Measurements from ENCODE around the gene MAPKBP1. TPM values are rescaled to one million over a fixed set of nuclear protein-coding genes. Genes with fewer than 3 reads are reported as not detected.

MAPKBP1 gene
- total RNA-seq, 4 donors from 2014 or later = 35.3 to 64.4 (median 47.7) TPM

- intact Hi-C loops (cut with DNase I; ENCODE audit: low total_unique reads) = no loop called here
- H3K4me3 ChIP-seq (ENCODE audit: low read depth, poor library complexity, severe bottlenecking) = no peak overlapping the region
- no peak for TF ChIP-seq CTCF (IDR thresholded peaks at IDR 0.05)
- 64 to 69% methylated on average over 15 of the region's 15 CpGs for WGBS, 2 donors
- no peak for DNase-seq (ENCODE audit: low spot score in 2 of 2)
These were observed 86.0 kb downstream of the MAPKBP1 start for GRCh38 chr15:41860049-41860828.

- WGBS, 2 donors = 91 to 95% methylated on average over 18 of the region's 18 CpGs
- intact Hi-C loops (cut with DNase I; ENCODE audit: low total_unique reads) = no loop called here
These were observed 87.6 kb downstream of the MAPKBP1 start for GRCh38 chr15:41861736-41862356.

GRCh38 chr15:41862515-41863116 is 88.3 kb downstream of the MAPKBP1 start:
- WGBS, 2 donors = 77 to 89% methylated on average over 19 of the region's 19 CpGs
- no peak overlapping the region for H3K4me3 ChIP-seq (ENCODE audit: low read depth, poor library complexity, severe bottlenecking)
- no peak for DNase-seq (ENCODE audit: low spot score in 2 of 2)
- intact Hi-C loops (cut with DNase I; ENCODE audit: low total_unique reads) = no loop called here
- TF ChIP-seq POLR2A (IDR thresholded peaks at IDR 0.05) (no peak), CTCF (IDR thresholded peaks at IDR 0.05) (no peak)

More at GRCh38 chr15:41861736-41862356, 87.6 kb downstream of the MAPKBP1 start:
- TF ChIP-seq CTCF (IDR thresholded peaks at IDR 0.05) = no peak
- TF ChIP-seq POLR2A (IDR thresholded peaks at IDR 0.05) = no peak
- DNase-seq (ENCODE audit: low spot score in 2 of 2) = no peak
- H3K4me3 ChIP-seq (ENCODE audit: low read depth, poor library complexity, severe bottlenecking) = no peak overlapping the region

GRCh38 chr15:41865490-41866055 is 91.3 kb downstream of the MAPKBP1 start:
- intact Hi-C loops (cut with DNase I; ENCODE audit: low total_unique reads) = no loop called here
- WGBS, 2 donors = 61 to 75% methylated on average over 16 to 18 of the region's 18 CpGs
- TF ChIP-seq POLR2A (IDR thresholded peaks at IDR 0.05) (no peak), CTCF (IDR thresholded peaks at IDR 0.05) (no peak)
- no peak overlapping the region for H3K4me3 ChIP-seq (ENCODE audit: low read depth, poor library complexity, severe bottlenecking)
- DNase-seq (ENCODE audit: low spot score in 2 of 2) = no peak

- H3K4me3 ChIP-seq (ENCODE audit: low read depth, poor library complexity, severe bottlenecking) = no peak overlapping the region
- intact Hi-C loops (cut with DNase I; ENCODE audit: low total_unique reads) = no loop called here
- no peak for DNase-seq (ENCODE audit: low spot score in 2 of 2)
- TF ChIP-seq CTCF (IDR thresholded peaks at IDR 0.05) = no peak
- no peak for TF ChIP-seq POLR2A (IDR thresholded peaks at IDR 0.05)
- WGBS, 2 donors = 90 to 91% methylated on average over 4 to 5 of the region's 8 CpGs
These were observed 92.0 kb downstream of the MAPKBP1 start for GRCh38 chr15:41866263-41866703.
